GM18505 (cell line): ENCODE measurements around the gene GORAB.
A peak's percentile ranks its signal among the peaks of the same experiment; 100 is the strongest.

Source experiments
- ATAC-seq: cut with Tn5 transposase; IDR thresholded peaks from one replicate; pipeline ENCODE4 v1.9.1; 2021; ENCODE audit not compliant: unreplicated experiment
- POLR2A ChIP-seq: IDR thresholded peaks from 4 replicates; pipeline ENCODE4 v1.6.1; 2011; ENCODE audit warnings: borderline replicate concordance; ENCODE audit not compliant: insufficient read depth, insufficient read length; ENCODE audit errors: extremely low read depth

Gene GORAB

GRCh38 chr1:170531758-170532657 is at the start of gene GORAB:
Gene GORAB (plus strand): TSS chr1:170532166. CDS start chr1:170532224, 58 bp downstream.
- peak; percentile 85 for TF ChIP-seq POLR2A
- peak; percentile 99 for ATAC-seq

GRCh38 chr1:170483051-170483450 is 48.9 kb upstream of the GORAB start:
- ATAC-seq: no peak
- no peak for TF ChIP-seq POLR2A

- ATAC-seq: no peak
- TF ChIP-seq POLR2A: no peak
Observed at GRCh38 chr1:170487503-170487902, 44.5 kb upstream of the GORAB start.

- no peak for TF ChIP-seq POLR2A
- no peak for ATAC-seq
Observed at GRCh38 chr1:170491291-170491690, 40.7 kb upstream of the GORAB start.

GRCh38 chr1:170494369-170494768 is 37.6 kb upstream of the GORAB start:
- ATAC-seq: no peak
- TF ChIP-seq POLR2A: no peak

GRCh38 chr1:170495006-170495405 is 37.0 kb upstream of the GORAB start:
- ATAC-seq: no peak

GRCh38 chr1:170498876-170499275 is 33.1 kb upstream of the GORAB start:
- ATAC-seq: no peak
- no peak for TF ChIP-seq POLR2A

More at GRCh38 chr1:170495006-170495405, 37.0 kb upstream of the GORAB start:
- TF ChIP-seq POLR2A: no peak

GRCh38 chr1:170503665-170504064 is 28.3 kb upstream of the GORAB start:
- TF ChIP-seq POLR2A: no peak
- ATAC-seq: no peak

- no peak for ATAC-seq
- no peak for TF ChIP-seq POLR2A
Observed at GRCh38 chr1:170510163-170510562, 21.8 kb upstream of the GORAB start.

GRCh38 chr1:170511038-170511437 is 20.9 kb upstream of the GORAB start:
- no peak for TF ChIP-seq POLR2A
- ATAC-seq: no peak

- no peak for ATAC-seq
- TF ChIP-seq POLR2A: no peak
Observed at GRCh38 chr1:170513138-170513537, 18.8 kb upstream of the GORAB start.

GRCh38 chr1:170518185-170518834 is 13.7 kb upstream of the GORAB start:
- ATAC-seq: no peak
- no peak for TF ChIP-seq POLR2A

- no peak for ATAC-seq
- TF ChIP-seq POLR2A: no peak
Observed at GRCh38 chr1:170518965-170519364, 13.0 kb upstream of the GORAB start.

GRCh38 chr1:170520601-170521000 is 11.4 kb upstream of the GORAB start:
- TF ChIP-seq POLR2A: no peak
- ATAC-seq: no peak
